Mesenchymal stem cell (in vitro differentiated cells and primary cell): ENCODE measurements around the gene ATP23.

Experiments used
- DNase-seq: peaks from one replicate; pipeline ENCODE4 v3.0.0-alpha.2; 2013
- H2AFZ ChIP-seq: one replicate; pipeline ENCODE4 v1.6.1; 2013; ENCODE audit warnings: low read depth, mild to moderate bottlenecking, control low read depth, inconsistent platforms, low read length, moderate library complexity
- H2AK5ac ChIP-seq: 2 replicates; pipeline ENCODE4 v1.6.1; 2013; ENCODE audit warnings: low read length, moderate library complexity, mild to moderate bottlenecking, inconsistent platforms; ENCODE audit not compliant: severe bottlenecking
- H2BK120ac ChIP-seq: one replicate; pipeline ENCODE4 v1.6.1; 2013; ENCODE audit warnings: low read depth, mild to moderate bottlenecking, inconsistent platforms, low read length, moderate library complexity
- H2BK12ac ChIP-seq, 2 experiments: one replicate each; pipeline ENCODE4 v1.6.1; 2013; ENCODE audit warnings: inconsistent platforms in 2 of 2, low read length in 2 of 2, mild to moderate bottlenecking in 2 of 2, moderate library complexity in 2 of 2, control low read depth in 1 of 2
- H2BK15ac ChIP-seq: one replicate; pipeline ENCODE4 v1.6.1; 2013; ENCODE audit warnings: mild to moderate bottlenecking, low read depth, inconsistent platforms; ENCODE audit not compliant: poor library complexity, severe bottlenecking
- H2BK5ac ChIP-seq: 2 replicates; pipeline ENCODE4 v1.6.1; 2013; ENCODE audit warnings: low read depth, mild to moderate bottlenecking, low read length, control low read depth, inconsistent platforms; ENCODE audit not compliant: poor library complexity, severe bottlenecking
- H3K14ac ChIP-seq, 2 experiments: one replicate each; pipeline ENCODE4 v1.6.1; 2013; ENCODE audit warnings: inconsistent platforms in 2 of 2, low read length in 2 of 2, control low read depth in 1 of 2, mild to moderate bottlenecking in 1 of 2, moderate library complexity in 1 of 2
- H3K18ac ChIP-seq, 2 experiments: one replicate each; pipeline ENCODE4 v1.6.1; 2013; ENCODE audit warnings: inconsistent platforms in 2 of 2, low read length in 2 of 2, control low read depth in 1 of 2, low read depth in 1 of 2, mild to moderate bottlenecking in 1 of 2
- H3K23ac ChIP-seq, 2 experiments: one replicate each; pipeline ENCODE4 v1.6.1; 2013; ENCODE audit warnings: inconsistent platforms in 2 of 2, low read length in 2 of 2, mild to moderate bottlenecking in 2 of 2, moderate library complexity in 2 of 2, control low read depth in 1 of 2
- H3K27ac ChIP-seq: 2 replicates; pipeline ENCODE4 v1.5.1; 2013; ENCODE audit warnings: mild to moderate bottlenecking, moderate library complexity, low read length, control low read depth, inconsistent platforms; ENCODE audit not compliant: poor library complexity, severe bottlenecking
- H3K27me3 ChIP-seq, 2 experiments: 2 replicates each; pipeline versions ENCODE4 v1.6.1 to v1.7.0; 2013; ENCODE audit warnings: low read length in 2 of 2, mild to moderate bottlenecking in 2 of 2, moderate library complexity in 2 of 2, control low read depth in 1 of 2, inconsistent platforms in 1 of 2; ENCODE audit not compliant: control insufficient read depth in 1 of 2, insufficient read depth in 1 of 2
- H3K36me3 ChIP-seq, 2 experiments: 2 replicates each; pipeline versions ENCODE4 v1.6.1 to v1.7.0; 2013; ENCODE audit warnings: low read length in 2 of 2, control low read depth in 1 of 2, inconsistent platforms in 1 of 2, low read depth in 1 of 2, mild to moderate bottlenecking in 1 of 2; ENCODE audit not compliant: insufficient read depth in 2 of 2, control insufficient read depth in 1 of 2
- H3K4ac ChIP-seq, 2 experiments: one replicate each; pipeline ENCODE4 v1.6.1; 2013; ENCODE audit warnings: inconsistent platforms in 2 of 2, low read length in 2 of 2, mild to moderate bottlenecking in 2 of 2, moderate library complexity in 2 of 2, control low read depth in 1 of 2, low read depth in 1 of 2
- H3K4me1 ChIP-seq: 2 replicates; pipeline ENCODE4 v1.6.1; 2013; ENCODE audit warnings: low read depth, low read length, control low read depth; ENCODE audit not compliant: control insufficient read depth, insufficient read depth
- H3K4me2 ChIP-seq: 2 replicates; pipeline ENCODE4 v1.6.1; 2013; ENCODE audit warnings: low read length, mild to moderate bottlenecking, inconsistent platforms; ENCODE audit not compliant: poor library complexity, severe bottlenecking
- H3K4me3 ChIP-seq, 2 experiments: 2 replicates each; pipeline versions ENCODE4 v1.5.1 to v1.7.0; 2013; ENCODE audit warnings: low read length in 2 of 2, mild to moderate bottlenecking in 2 of 2, control low read depth in 1 of 2, low read depth in 1 of 2; ENCODE audit not compliant: insufficient read depth in 1 of 2
- H3K79me1 ChIP-seq: replicated peaks from 2 replicates; pipeline ENCODE4 v1.6.1; 2013; ENCODE audit warnings: mild to moderate bottlenecking, control low read depth, low read length, inconsistent platforms; ENCODE audit not compliant: poor library complexity, severe bottlenecking
- H3K9ac ChIP-seq: 2 replicates; pipeline ENCODE4 v1.7.0; 2013; ENCODE audit warnings: mild to moderate bottlenecking, low read length, moderate library complexity
- H3K9me3 ChIP-seq: 2 replicates; pipeline ENCODE4 v1.7.0; 2013; ENCODE audit warnings: mild to moderate bottlenecking, low read length; ENCODE audit not compliant: control insufficient read depth
- H4K8ac ChIP-seq: one replicate; pipeline ENCODE4 v1.6.1; 2013; ENCODE audit warnings: inconsistent platforms, mild to moderate bottlenecking, low read length, moderate library complexity
- H4K91ac ChIP-seq: one replicate; pipeline ENCODE4 v1.6.1; 2013; ENCODE audit warnings: mild to moderate bottlenecking, low read length, inconsistent platforms
- WGBS: methylation state at CpG from one replicate; pipeline ENCODE4 v1.1.7; 2013; ENCODE audit warnings: mixed read lengths; 5-methylcytosine and 5-hydroxymethylcytosine counted together

The ATP23 gene

DNA sequence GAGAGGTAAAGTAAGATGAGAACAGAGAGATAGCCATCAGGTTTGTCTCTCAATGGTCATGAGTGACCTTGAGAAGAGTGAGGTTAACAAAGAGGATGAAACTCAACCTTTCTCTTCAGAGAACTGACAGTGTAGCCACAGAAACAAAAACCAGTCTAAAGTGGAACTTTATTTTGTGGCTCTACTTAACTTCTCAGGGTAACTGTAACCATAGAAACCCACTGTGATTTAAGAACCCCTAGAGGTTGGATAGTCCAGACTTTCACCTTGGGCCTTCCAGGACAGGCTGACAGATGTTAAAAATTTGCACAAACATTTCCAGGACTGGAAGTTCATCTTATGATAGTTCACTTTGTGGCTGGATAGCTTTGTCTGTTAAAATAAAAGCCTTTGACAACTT lies 48.5 kb downstream of the ATP23 start:
- H4K8ac ChIP-seq = no peak overlapping the region
- no peak overlapping the region for H4K91ac ChIP-seq
- no peak overlapping the region for H2AK5ac ChIP-seq
- no peak overlapping the region for H3K23ac ChIP-seq
- H3K27ac ChIP-seq = no peak overlapping the region
- no peak overlapping the region for H2BK120ac ChIP-seq
- H3K14ac ChIP-seq = no peak overlapping the region
- no peak overlapping the region for H3K4ac ChIP-seq
- H3K4me1 ChIP-seq = no peaks in the 10 kb centered on the region
- no peaks in the 10 kb centered on the region for H3K9me3 ChIP-seq
- no peaks in the 10 kb centered on the region for H3K27me3 ChIP-seq
- H3K18ac ChIP-seq = no peak overlapping the region
- H3K4me3 ChIP-seq = no peak overlapping the region
- H3K4me2 ChIP-seq = no peak overlapping the region
- no peak overlapping the region for H2BK12ac ChIP-seq
- H2BK15ac ChIP-seq = no peak overlapping the region
- H3K79me1 ChIP-seq = no peaks in the 10 kb centered on the region
- H2BK5ac ChIP-seq = no peak overlapping the region
- H3K36me3 ChIP-seq = no peaks in the 10 kb centered on the region
- no peak overlapping the region for H3K9ac ChIP-seq
- no peak overlapping the region for H2AFZ ChIP-seq
- DNase-seq = no peak

DNA sequence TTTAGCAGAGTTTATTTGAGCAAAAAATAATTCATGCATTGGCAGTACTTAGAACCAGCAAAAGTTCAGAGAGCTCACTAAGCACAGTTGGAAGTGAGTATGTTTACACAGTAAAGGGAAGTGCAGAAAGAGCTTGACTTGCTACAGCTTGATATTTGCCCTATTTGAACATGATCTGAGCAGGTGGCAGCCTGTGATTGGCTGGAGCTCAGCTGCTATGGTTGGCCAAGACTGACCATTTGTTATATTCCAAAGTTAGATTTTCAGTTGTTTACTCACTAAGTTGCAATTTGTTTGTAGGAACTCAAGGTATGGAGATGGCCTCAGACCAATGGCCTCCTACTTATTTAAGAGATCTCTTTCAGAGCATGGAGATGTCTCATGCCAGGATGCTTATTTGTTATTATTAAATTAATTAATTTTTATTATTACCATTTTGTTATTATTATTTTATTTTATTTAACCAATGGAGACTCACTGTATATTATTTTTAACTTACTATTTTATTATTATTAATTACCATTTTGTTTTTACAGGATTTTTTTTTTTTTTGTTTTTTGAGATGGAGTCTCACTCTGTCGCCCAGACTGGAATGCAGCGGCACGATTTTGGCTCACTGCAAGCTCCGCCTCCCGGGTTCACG lies 49.0 kb downstream of the ATP23 start:
- Histone ChIP-seq H3K27me3 (no peaks in the 10 kb centered on the region), H3K9me3 (peaks cover 3% of the 10 kb centered on the region), H3K18ac (no peak overlapping the region), H2BK5ac (no peak overlapping the region), H2BK15ac (no peak overlapping the region), H3K27ac (no peak overlapping the region), H2BK120ac (no peak overlapping the region), H3K4me2 (no peak overlapping the region), H3K4me3 (no peak overlapping the region), H3K79me1 (no peaks in the 10 kb centered on the region), H2AK5ac (no peak overlapping the region), H2AFZ (no peak overlapping the region), H3K9ac (no peak overlapping the region), H3K36me3 (no peaks in the 10 kb centered on the region), H2BK12ac (no peak overlapping the region), H3K4me1 (no peaks in the 10 kb centered on the region), H4K91ac (no peak overlapping the region), H3K14ac (no peak overlapping the region), H3K4ac (no peak overlapping the region), H3K23ac (no peak overlapping the region), H4K8ac (no peak overlapping the region)
- DNase-seq = no peak
- WGBS = 90% methylated on average over 6 of the region's 6 CpGs

DNA sequence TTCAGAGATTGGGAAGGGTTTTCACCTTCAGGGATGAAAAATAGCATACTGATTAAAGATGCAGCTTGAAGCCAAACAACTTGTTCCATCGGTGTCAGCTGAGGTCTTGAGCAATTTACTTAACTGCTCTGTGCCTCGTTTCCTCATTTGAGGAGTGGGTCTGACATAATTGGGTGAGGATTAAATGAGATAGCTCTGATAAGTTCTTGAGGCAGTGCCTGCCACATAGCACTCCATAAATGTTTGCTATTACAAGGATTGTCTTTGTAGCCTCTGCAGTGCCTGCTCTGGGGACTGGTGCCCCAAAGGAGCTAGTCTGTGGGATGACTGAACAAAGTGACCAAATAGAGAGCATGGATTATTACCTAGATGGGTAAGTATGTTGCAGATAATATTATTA lies 50.6 kb downstream of the ATP23 start:
- Histone ChIP-seq H2BK120ac (no peak overlapping the region), H2BK15ac (no peak overlapping the region), H3K4me3 (no peak overlapping the region), H4K8ac (no peak overlapping the region), H2BK5ac (no peak overlapping the region), H3K18ac (no peak overlapping the region), H3K36me3 (no peaks in the 10 kb centered on the region), H2BK12ac (no peak overlapping the region), H3K4me1 (no peaks in the 10 kb centered on the region), H3K9me3 (peaks cover 20% of the 10 kb centered on the region), H3K14ac (no peak overlapping the region), H3K4ac (no peak overlapping the region), H2AFZ (no peak overlapping the region), H3K23ac (no peak overlapping the region), H3K9ac (no peak overlapping the region), H2AK5ac (no peak overlapping the region), H3K27me3 (no peaks in the 10 kb centered on the region), H3K27ac (no peak overlapping the region), H4K91ac (no peak overlapping the region), H3K79me1 (no peaks in the 10 kb centered on the region), H3K4me2 (no peak overlapping the region)
- no peak for DNase-seq
- 91% methylated on average over 2 of the region's 2 CpGs for WGBS

DNA sequence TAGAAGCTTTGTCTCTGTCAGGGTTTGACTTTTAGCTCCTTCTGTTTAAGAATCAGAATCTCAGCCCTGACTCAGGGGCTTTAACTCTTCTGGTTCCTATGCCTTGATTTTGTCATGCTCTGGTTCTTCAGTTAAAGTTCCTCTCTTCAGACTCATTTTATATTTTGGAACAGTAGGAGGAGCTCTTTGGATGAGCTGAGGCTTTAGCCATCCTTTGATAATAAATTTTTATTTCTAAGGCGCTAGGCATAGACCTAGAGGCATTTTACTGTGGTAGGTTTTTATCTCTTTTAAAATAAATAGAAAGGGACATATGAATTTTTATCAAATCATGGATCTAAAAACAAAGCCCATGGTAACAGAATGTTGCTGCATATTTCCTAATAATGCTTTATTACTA lies 51.7 kb downstream of the ATP23 start:
- Histone ChIP-seq H2BK15ac (no peak overlapping the region), H3K4me1 (no peaks in the 10 kb centered on the region), H3K4ac (no peak overlapping the region), H3K23ac (no peak overlapping the region), H2AK5ac (no peak overlapping the region), H3K4me2 (no peak overlapping the region), H4K91ac (no peak overlapping the region), H3K9ac (no peak overlapping the region), H2BK5ac (no peak overlapping the region), H3K4me3 (no peak overlapping the region), H4K8ac (no peak overlapping the region), H3K27ac (no peak overlapping the region), H3K79me1 (no peaks in the 10 kb centered on the region), H2AFZ (no peak overlapping the region), H3K18ac (no peak overlapping the region), H3K14ac (no peak overlapping the region), H2BK120ac (no peak overlapping the region), H3K9me3 (peaks cover 29% of the 10 kb centered on the region), H3K36me3 (no peaks in the 10 kb centered on the region), H2BK12ac (no peak overlapping the region), H3K27me3 (no peaks in the 10 kb centered on the region)
- DNase-seq = no peak
- no CpG with 5 or more reads among the region's 1 CpG for WGBS
